Ascending aorta (tissue), 2 donors: ENCODE results near the gene ATG16L2. TPM values are rescaled to one million over a fixed set of nuclear protein-coding genes. Genes with fewer than 3 reads are reported as not detected.
"Not testable (repeated sequence)": the region's sequence is repeated elsewhere in the genome, so short reads cannot be mapped to it uniquely, and the experiment has no call there.

Experiments
- DNase-seq, 2 donors: peaks; one replicate each; pipeline ENCODE4 v3.0.0-alpha.2; 2019; ENCODE audit warnings: low spot score in 2 of 2
- H3K27ac ChIP-seq, 2 donors: fragments of 200-600 bp; sonication (generic); one replicate each; pipeline ENCODE4 v1.5.1; 2016 to 2017; ENCODE audit warnings: mild to moderate bottlenecking in 1 of 2
- H3K27me3 ChIP-seq: fragments of 200-600 bp; sonication (generic); one replicate; pipeline ENCODE4 v1.5.1; 2017
- H3K36me3 ChIP-seq, 2 donors: fragments of 200-600 bp; sonication (generic); one replicate each; pipeline ENCODE4 v1.5.1; 2016
- H3K4me1 ChIP-seq, 2 donors: fragments of 200-600 bp; sonication (generic); one replicate each; pipeline ENCODE4 v1.5.1; 2016 to 2017; ENCODE audit warnings: mild to moderate bottlenecking in 1 of 2
- H3K4me3 ChIP-seq, 2 donors: fragments of 200-600 bp; sonication (generic); one replicate each; pipeline ENCODE4 v1.5.1; 2016 to 2017; ENCODE audit warnings: mild to moderate bottlenecking in 1 of 2
- H3K9me3 ChIP-seq, 2 donors: fragments of 200-600 bp; sonication (generic); one replicate each; pipeline ENCODE4 v1.5.1; 2016
- intact Hi-C: fragments of 100-400 bp; cut with DNase I; formaldehyde crosslinking; loops from one replicate; pipeline ENCODE4 v1.15.1; 2023
- total RNA-seq: library from RNA; depleted of rRNA; stranded (reverse); fragments of >200 nt; gene quantifications from one replicate; pipeline ENCODE4 v1.1.0, GENCODE V29; 2016
- TF ChIP-seq, protein P1 (sequence below), 3 experiments: fragments of 200-600 bp in 2 of 3; fragments of 450-650 bp in 1 of 3; sonication (generic) in 2 of 3; IDR thresholded peaks; one replicate each; pipeline ENCODE4 v1.5.1; 2016 to 2019; ENCODE audit warnings: antibody characterized with exemption in 3 of 3, mild to moderate bottlenecking in 1 of 3, moderate library complexity in 1 of 3

ATG16L2 gene
- total RNA-seq, 1 donor from 2014 or later, result 21.2 TPM

GRCh38 chr11:72826942-72827480 lies 12.8 kb downstream of the ATG16L2 start:
- TF ChIP-seq, protein P1, sequence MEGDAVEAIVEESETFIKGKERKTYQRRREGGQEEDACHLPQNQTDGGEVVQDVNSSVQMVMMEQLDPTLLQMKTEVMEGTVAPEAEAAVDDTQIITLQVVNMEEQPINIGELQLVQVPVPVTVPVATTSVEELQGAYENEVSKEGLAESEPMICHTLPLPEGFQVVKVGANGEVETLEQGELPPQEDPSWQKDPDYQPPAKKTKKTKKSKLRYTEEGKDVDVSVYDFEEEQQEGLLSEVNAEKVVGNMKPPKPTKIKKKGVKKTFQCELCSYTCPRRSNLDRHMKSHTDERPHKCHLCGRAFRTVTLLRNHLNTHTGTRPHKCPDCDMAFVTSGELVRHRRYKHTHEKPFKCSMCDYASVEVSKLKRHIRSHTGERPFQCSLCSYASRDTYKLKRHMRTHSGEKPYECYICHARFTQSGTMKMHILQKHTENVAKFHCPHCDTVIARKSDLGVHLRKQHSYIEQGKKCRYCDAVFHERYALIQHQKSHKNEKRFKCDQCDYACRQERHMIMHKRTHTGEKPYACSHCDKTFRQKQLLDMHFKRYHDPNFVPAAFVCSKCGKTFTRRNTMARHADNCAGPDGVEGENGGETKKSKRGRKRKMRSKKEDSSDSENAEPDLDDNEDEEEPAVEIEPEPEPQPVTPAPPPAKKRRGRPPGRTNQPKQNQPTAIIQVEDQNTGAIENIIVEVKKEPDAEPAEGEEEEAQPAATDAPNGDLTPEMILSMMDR (IDR thresholded peaks at IDR 0.05), result no peak

DNA sequence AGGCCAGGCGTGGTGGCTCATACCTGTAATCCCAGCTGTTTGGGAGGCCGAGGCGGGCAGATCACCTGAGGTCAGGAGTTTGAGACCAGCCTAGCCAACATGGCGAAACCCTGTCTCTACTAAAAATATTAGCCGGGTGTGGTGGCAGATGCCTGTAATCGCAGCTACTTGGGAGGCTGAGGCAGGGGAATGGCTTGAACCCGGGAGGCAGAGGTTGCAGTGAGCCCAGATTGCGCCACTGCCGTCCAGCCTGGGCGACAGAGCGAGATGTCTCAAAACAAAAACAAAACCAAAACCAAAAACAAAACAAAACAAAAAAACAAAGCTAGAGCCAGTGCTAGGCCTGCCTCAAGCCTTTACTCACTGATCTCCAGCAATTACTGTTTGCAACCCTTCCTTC lies 13.4 kb downstream of the ATG16L2 start:
- H3K27ac ChIP-seq, result peak overlapping the region; percentile 24 to 75
- H3K9me3 ChIP-seq, DNase-seq, H3K36me3 ChIP-seq, H3K4me3 ChIP-seq, intact Hi-C loops, H3K27me3 ChIP-seq: not testable (repeated sequence)
- peaks cover 9 to 14% of the 10 kb centered on the region in 2 donors for H3K4me1 ChIP-seq

More at GRCh38 chr11:72826942-72827480, 12.8 kb downstream of the ATG16L2 start:
- Histone ChIP-seq H3K4me3 (no peak overlapping the region), H3K27me3 (no peaks in the 10 kb centered on the region), H3K36me3 (peaks cover 0 to 7% of the 10 kb centered on the region in 2 donors), H3K9me3 (no peaks in the 10 kb centered on the region), H3K4me1 (peaks cover 5 to 7% of the 10 kb centered on the region in 2 donors), H3K27ac (peak overlapping the region; percentile 16 to 75)
- intact Hi-C loops, result no loop called here
- DNase-seq, result no peak

- peak overlapping the region; percentile 24 to 75 for H3K27ac ChIP-seq
- no peak for DNase-seq
- no peaks in the 10 kb centered on the region for H3K27me3 ChIP-seq
- no peaks in the 10 kb centered on the region for H3K9me3 ChIP-seq
- intact Hi-C loops, result no loop called here
- TF ChIP-seq, protein P1 (IDR thresholded peaks at IDR 0.05), result no peak
- peaks cover 13 to 19% of the 10 kb centered on the region in 2 donors for H3K4me1 ChIP-seq
- H3K36me3 ChIP-seq, result peaks cover 0 to 7% of the 10 kb centered on the region in 2 donors
- no peak overlapping the region for H3K4me3 ChIP-seq
These were observed 13.9 kb downstream of the ATG16L2 start for GRCh38 chr11:72828081-72828567.

DNA sequence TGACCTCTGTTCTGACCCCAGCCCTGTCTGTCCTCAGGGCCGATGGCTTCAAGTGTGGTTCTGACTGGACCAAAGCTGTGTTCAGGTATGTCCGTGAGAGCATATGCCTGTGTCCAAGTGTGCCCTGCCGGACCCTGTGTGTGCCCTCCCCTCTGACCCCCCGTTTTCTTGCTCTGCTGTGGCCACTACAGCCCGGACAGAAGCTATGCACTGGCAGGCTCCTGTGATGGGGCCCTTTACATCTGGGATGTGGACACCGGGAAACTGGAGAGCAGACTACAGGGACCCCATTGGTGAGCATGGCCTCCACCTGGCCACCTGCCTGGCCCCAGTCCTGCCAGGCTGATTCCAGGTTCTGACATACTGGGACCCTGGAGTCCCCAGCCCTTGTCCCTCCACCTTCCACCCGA lies 14.5 kb downstream of the ATG16L2 start:
- Histone ChIP-seq H3K4me1 (peaks cover 16 to 24% of the 10 kb centered on the region in 2 donors), H3K27ac (peak overlapping the region in 1 of 2 donors; percentile 24), H3K36me3 (peaks cover 0 to 7% of the 10 kb centered on the region in 2 donors), H3K4me3 (no peak overlapping the region), H3K27me3 (no peaks in the 10 kb centered on the region), H3K9me3 (no peaks in the 10 kb centered on the region)
- TF ChIP-seq, protein P1 (IDR thresholded peaks at IDR 0.05), result no peak
- no peak for DNase-seq
- intact Hi-C loops, result no loop called here

DNA sequence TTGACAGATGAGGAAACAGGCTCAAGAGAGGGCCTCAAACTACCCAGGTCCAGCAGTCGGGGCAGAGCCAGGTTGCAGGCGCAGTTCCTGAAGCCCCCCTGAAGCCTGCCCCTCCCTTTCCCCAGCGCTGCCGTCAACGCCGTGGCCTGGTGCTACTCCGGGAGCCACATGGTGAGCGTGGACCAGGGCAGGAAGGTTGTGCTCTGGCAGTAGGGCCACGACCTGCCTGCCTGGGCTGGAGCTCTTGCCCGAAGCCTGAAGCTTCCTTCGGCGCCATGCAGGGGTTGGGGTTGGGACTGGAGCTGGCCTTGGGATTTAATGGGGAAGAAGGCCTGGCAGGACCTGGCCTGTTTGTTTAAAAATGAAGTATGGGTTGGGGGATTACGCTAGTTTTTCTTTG lies 15.0 kb downstream of the ATG16L2 start:
- H3K27me3 ChIP-seq, result no peaks in the 10 kb centered on the region
- no peak overlapping the region for H3K4me3 ChIP-seq
- peaks cover 0 to 7% of the 10 kb centered on the region in 2 donors for H3K36me3 ChIP-seq
- H3K9me3 ChIP-seq, result no peaks in the 10 kb centered on the region
- no peak for DNase-seq
- no peak overlapping the region for H3K27ac ChIP-seq
- TF ChIP-seq, protein P1 (IDR thresholded peaks at IDR 0.05), result no peak
- intact Hi-C loops, result no loop called here
- peaks cover 17 to 26% of the 10 kb centered on the region in 2 donors for H3K4me1 ChIP-seq

- H3K27ac ChIP-seq, result peak overlapping the region; percentile 29 to 39
- H3K4me3 ChIP-seq, result no peak overlapping the region
- intact Hi-C loops, result loop anchor here (2.0 to 5.0 kb wide), 2 partner anchors 19 to 457 kb away; no protein-coding TSS in a partner anchor
- peaks cover 0 to 7% of the 10 kb centered on the region in 2 donors for H3K36me3 ChIP-seq
- H3K4me1 ChIP-seq, result peaks cover 23 to 34% of the 10 kb centered on the region in 2 donors
- no peaks in the 10 kb centered on the region for H3K9me3 ChIP-seq
- TF ChIP-seq, protein P1 (IDR thresholded peaks at IDR 0.05), result no peak
- H3K27me3 ChIP-seq, result no peaks in the 10 kb centered on the region
- no peak for DNase-seq
These were observed 15.8 kb downstream of the ATG16L2 start for GRCh38 chr11:72829884-72830533.
